ENCODE results near the gene SRSF5. TPM values are rescaled to one million over a fixed set of nuclear protein-coding genes. Genes with fewer than 3 reads are reported as not detected.

SRSF5 gene
- total and polyA plus RNA-seq, 2 of the 8 experiments (the other 6 are each of a cell fraction or from before 2014, with no cell fraction given): 101 to 238 TPM

GRCh38 chr14:69789118-69789640 lies 22.2 kb downstream of the SRSF5 start:
- CTCF ChIA-PET (ENCODE audit: partially characterized antibody): no interaction called here
- H3K27ac ChIP-seq (ENCODE audit: low read depth, low read length): no peak overlapping the region
- no peak overlapping the region for H4K5ac ChIP-seq (ENCODE audit: insufficient read length, low read depth, low read length)
- no peak overlapping the region for H2BK5ac ChIP-seq (ENCODE audit: low read depth, low read length)
- no peak overlapping the region for H3K4ac ChIP-seq (replicated peaks; ENCODE audit: insufficient read length, low read depth, low read length)
- H3K9ac ChIP-seq (replicated peaks in 1 of 4; ENCODE audit: extremely low read depth in 1 of 4, low read depth in 3 of 4, low read length in 3 of 4): no peak overlapping the region
- no peak overlapping the region for H2BK12ac ChIP-seq (ENCODE audit: low read depth, low read length)
- H4K8ac ChIP-seq (ENCODE audit: extremely low read depth, insufficient read depth, low read length): no peak overlapping the region
- no peak overlapping the region for H3K4me3 ChIP-seq (ENCODE audit: extremely low read depth in 1 of 4, insufficient read depth in 2 of 4, low read depth in 3 of 4, low read length in 4 of 4)
- no peak overlapping the region for H3K56ac ChIP-seq (replicated peaks; ENCODE audit: insufficient read length, low read depth, low read length)
- no peaks in the 10 kb centered on the region for H3K9me3 ChIP-seq (ENCODE audit: insufficient read depth in 2 of 2, low read depth in 1 of 2, low read length in 1 of 2)
- no peaks in the 10 kb centered on the region for H3K79me2 ChIP-seq (ENCODE audit: control insufficient read depth in 1 of 2, insufficient read depth in 2 of 2, low read length in 2 of 2)
- POLR2A ChIA-PET (ENCODE audit: partially characterized antibody): interaction anchor here (0.7 to 1.8 kb wide), 3 partner anchors 11 to 78 kb away, joined by 3 to 8 read pairs (median 3); no protein-coding TSS in a partner anchor
- TF ChIP-seq HDAC6 (IDR thresholded peaks at IDR 0.05; ENCODE audit: low read depth, low read length) (no peak), CREB1 (IDR thresholded peaks at IDR 0.05) (no peak), KDM5A (IDR thresholded peaks at IDR 0.05; ENCODE audit: low read length) (no peak), MAX (IDR thresholded peaks at IDR 0.05) (no peak), E2F6 (IDR thresholded peaks at IDR 0.05) (no peak)
- H2AK5ac ChIP-seq (ENCODE audit: low read depth, low read length): no peak overlapping the region
- H3K14ac ChIP-seq (ENCODE audit: insufficient read length): no peak overlapping the region
- H2BK20ac ChIP-seq (ENCODE audit: low read length): no peak overlapping the region
- H4K91ac ChIP-seq (replicated peaks; ENCODE audit: insufficient read length, low read length): no peak overlapping the region
- H4K20me1 ChIP-seq (replicated peaks in 1 of 2; ENCODE audit: control insufficient read depth in 1 of 2, insufficient read depth in 2 of 2, low read length in 2 of 2): no peaks in the 10 kb centered on the region
- no peak overlapping the region for H3K23ac ChIP-seq (ENCODE audit: insufficient read length)
- H3K4me2 ChIP-seq (ENCODE audit: insufficient read depth in 1 of 2, low read depth in 2 of 2, low read length in 2 of 2): no peak overlapping the region
- no peaks in the 10 kb centered on the region; a peak in 1 of 8 replicates for H3K36me3 ChIP-seq (ENCODE audit: control insufficient read depth in 2 of 4, insufficient read depth in 4 of 4, low read length in 3 of 4)
- H3K27me3 ChIP-seq (replicated peaks in 1 of 4; ENCODE audit: control insufficient read depth in 3 of 4, extremely low read depth in 1 of 4, insufficient read depth in 3 of 4, low read length in 3 of 4): no peaks in the 10 kb centered on the region
- DNase-seq (ENCODE audit: low read depth in 1 of 2, low spot score in 2 of 2) (no peak), FAIRE-seq (no peak)
- H3K79me1 ChIP-seq (ENCODE audit: low read depth, low read length): no peaks in the 10 kb centered on the region
- H3K23me2 ChIP-seq (ENCODE audit: low read depth, low read length): no peaks in the 10 kb centered on the region; the same call in 1 of the 2 replicates
- H2AFZ ChIP-seq (ENCODE audit: low read length): no peak overlapping the region
- H3K18ac ChIP-seq (ENCODE audit: extremely low read depth, low read length): no peak overlapping the region
- no peaks in the 10 kb centered on the region for H3K4me1 ChIP-seq (replicated peaks in 1 of 4; ENCODE audit: control insufficient read depth in 3 of 4, insufficient read depth in 4 of 4, low read length in 3 of 4)
- H2BK15ac ChIP-seq (ENCODE audit: low read length): no peak overlapping the region
- no peak overlapping the region for H2BK120ac ChIP-seq (replicated peaks; ENCODE audit: low read depth, low read length)

All from H1 (cell line).